ENCODE results near the gene ENDOU. TPM values are rescaled to one million over a fixed set of nuclear protein-coding genes. Genes with fewer than 3 reads are reported as not detected.

ENDOU gene
- total and polyA plus RNA-seq, 2 donors (not counting 3 experiments of a cell fraction or from before 2014, with no cell fraction given), result not detected

- Histone ChIP-seq H3K36me3 (ENCODE audit: control insufficient read depth in 2 of 2, extremely low read depth in 1 of 2, insufficient read depth in 2 of 2, low read length in 2 of 2) (peaks cover 6 to 43% of the 10 kb centered on the region in 2 experiments), H3K79me2 (ENCODE audit: control insufficient read depth, insufficient read depth, low read length) (no peaks in the 10 kb centered on the region), H3K27ac (ENCODE audit: insufficient read depth, low read depth, low read length) (no peak overlapping the region), H3K4me1 (ENCODE audit: control insufficient read depth, extremely low read depth, insufficient read depth, low read length) (peaks cover 11% of the 10 kb centered on the region), H2AFZ (ENCODE audit: low read depth, low read length) (no peak overlapping the region), H3K27me3 (ENCODE audit: control insufficient read depth in 2 of 2, insufficient read depth in 2 of 2, low read length in 2 of 2) (no peaks in the 10 kb centered on the region), H3K4me2 (ENCODE audit: insufficient read depth, low read length) (no peak overlapping the region), H3K9ac (replicated peaks; ENCODE audit: extremely low read depth, insufficient read depth, low read length) (no peak overlapping the region), H3K4me3 (replicated peaks in 1 of 3; ENCODE audit: insufficient read depth in 1 of 3, low read depth in 1 of 3, low read length in 3 of 3) (no peak overlapping the region), H4K20me1 (replicated peaks; ENCODE audit: control insufficient read depth, extremely low read depth, insufficient read depth, low read length) (no peaks in the 10 kb centered on the region), H3K9me3 (replicated peaks; ENCODE audit: control insufficient read depth, insufficient read depth, low read length) (no peaks in the 10 kb centered on the region), H3K9me1 (replicated peaks; ENCODE audit: control insufficient read depth, extremely low read depth, insufficient read depth, low read length) (no peaks in the 10 kb centered on the region)
- no peak for TF ChIP-seq POLR2A (IDR thresholded peaks at IDR 0.05; ENCODE audit: low read depth, low read length)
- no peak for TF ChIP-seq MYC (IDR thresholded peaks at IDR 0.05; ENCODE audit: low read depth, low read length)
- TF ChIP-seq MAX (IDR thresholded peaks at IDR 0.05; ENCODE audit: insufficient read depth, insufficient read length), result no peak
- TF ChIP-seq EZH2 (IDR thresholded peaks at IDR 0.05; ENCODE audit: borderline replicate concordance, low read depth, low read length, severe bottlenecking), result no peak
- TF ChIP-seq JUN (IDR thresholded peaks at IDR 0.05; ENCODE audit: borderline replicate concordance, insufficient read depth, insufficient read length, low read depth), result no peak
- no peak for TF ChIP-seq POLR2AphosphoS5 (IDR thresholded peaks at IDR 0.05; ENCODE audit: insufficient read depth, low read depth, low read length)
- no peak for TF ChIP-seq FOS (IDR thresholded peaks at IDR 0.05; ENCODE audit: borderline replicate concordance, insufficient read depth, low read length)
- TF ChIP-seq GATA2 (IDR thresholded peaks at IDR 0.05; ENCODE audit: insufficient read depth, insufficient read length, low read depth, low read length), result no peak
- TF ChIP-seq CTCF (IDR thresholded peaks at IDR 0.05; ENCODE audit: extremely low read depth in 1 of 2, insufficient read depth in 1 of 2, low read depth in 1 of 2, low read length in 2 of 2), result no peak
- POLR2A ChIA-PET, result no interaction called here
- no peak for FAIRE-seq
- no peak for DNase-seq (ENCODE audit: low read depth, low spot score)
- dilution Hi-C loops (cut with MboI; ENCODE audit: extremely low pct_ligation_motif_present, low sequenced_read_pairs) (no loop called here), intact Hi-C loops (cut with micrococcal nuclease) (no loop called here)
- CTCF ChIA-PET, result interaction anchor here (1.5 to 10.4 kb wide), 5 partner anchors 11 to 94 kb away, joined by 5 to 385 read pairs (median 136); partner anchors contain the start of genes RAPGEF3 and SLC48A1
- no TSS peak for BruUV-seq (replicated peaks)
These were observed 20.3 kb upstream of the ENDOU start for GRCh38 chr12:47745485-47746041.

All from endothelial cell of umbilical vein (primary cell).